GM18868 (cell line): ENCODE data around the gene DPYSL3.

ENCODE experiments used
- ATAC-seq: cut with Tn5 transposase; IDR thresholded peaks from one replicate; pipeline ENCODE4 v1.9.1; 2021; ENCODE audit warnings: mild to moderate bottlenecking, moderate library complexity; ENCODE audit not compliant: unreplicated experiment

Gene DPYSL3

GRCh38 chr5:147441191-147441695 lies 68.6 kb downstream of the DPYSL3 start:
- ATAC-seq, result no peak

GRCh38 chr5:147439254-147439653 lies 70.6 kb downstream of the DPYSL3 start:
- no peak for ATAC-seq

GRCh38 chr5:147437161-147437596 lies 72.7 kb downstream of the DPYSL3 start:
- ATAC-seq, result no peak

- ATAC-seq, result peak; percentile 87
Measured at GRCh38 chr5:147436596-147436995, 73.3 kb downstream of the DPYSL3 start.

- no peak for ATAC-seq
Measured at GRCh38 chr5:147434049-147434448, 75.8 kb downstream of the DPYSL3 start.

GRCh38 chr5:147432323-147432722 lies 77.5 kb downstream of the DPYSL3 start:
- ATAC-seq, result no peak

GRCh38 chr5:147431586-147431985 lies 78.3 kb downstream of the DPYSL3 start:
- ATAC-seq, result no peak

GRCh38 chr5:147430628-147431027 lies 79.2 kb downstream of the DPYSL3 start:
- ATAC-seq, result no peak

- no peak for ATAC-seq
Measured at GRCh38 chr5:147427521-147428401, 82.1 kb downstream of the DPYSL3 start.

- no peak for ATAC-seq
Measured at GRCh38 chr5:147426640-147427327, 83.1 kb downstream of the DPYSL3 start.

GRCh38 chr5:147418613-147419012 lies 91.3 kb downstream of the DPYSL3 start:
- ATAC-seq, result no peak

- ATAC-seq, result no peak
Measured at GRCh38 chr5:147417135-147417813, 92.6 kb downstream of the DPYSL3 start.

GRCh38 chr5:147415651-147416050 lies 94.2 kb downstream of the DPYSL3 start:
- no peak for ATAC-seq

- no peak for ATAC-seq
Measured at GRCh38 chr5:147413266-147413665, 96.6 kb downstream of the DPYSL3 start.

GRCh38 chr5:147412561-147412960 lies 97.3 kb downstream of the DPYSL3 start:
- no peak for ATAC-seq

GRCh38 chr5:147411359-147412319 lies 98.2 kb downstream of the DPYSL3 start:
- ATAC-seq, result no peak

GRCh38 chr5:147410496-147411358 lies 99.1 kb downstream of the DPYSL3 start:
- ATAC-seq, result no peak

- ATAC-seq, result no peak
Measured at GRCh38 chr5:147408980-147409379, 100.9 kb downstream of the DPYSL3 start.

- no peak for ATAC-seq
Measured at GRCh38 chr5:147407094-147407681, 102.7 kb downstream of the DPYSL3 start.
